NCI-H187 treated with DMSO at 0.1 percent for 48 hours (cell line): ENCODE results near the gene MYBBP1A.
"Not testable (repeated sequence)": the region's sequence is repeated elsewhere in the genome, so short reads cannot be mapped to it uniquely, and the experiment has no call there.

Experiments
- DNase-seq: peaks from one replicate; lab custom pipeline; 2025; lab: John Stamatoyannopoulos, UW

The MYBBP1A gene

GRCh38 chr17:4554997-4555799, at the start of gene MYBBP1A:
Gene MYBBP1A, minus strand, starts transcription at chr17:4555384. Its CDS starts 60 bp downstream, at chr17:4555324.
- DNase-seq = peak; percentile 40

GRCh38 chr17:4604736-4605135, 49.6 kb upstream of the MYBBP1A start:
- not testable (repeated sequence) for DNase-seq

GRCh38 chr17:4604111-4604644, 49.0 kb upstream of the MYBBP1A start:
- no peak for DNase-seq

GRCh38 chr17:4602041-4602440, 46.9 kb upstream of the MYBBP1A start:
- DNase-seq = no peak

GRCh38 chr17:4601326-4601725, 46.1 kb upstream of the MYBBP1A start:
- no peak for DNase-seq

- no peak for DNase-seq
These were observed 45.4 kb upstream of the MYBBP1A start for GRCh38 chr17:4600563-4600962.

- no peak for DNase-seq
These were observed 44.5 kb upstream of the MYBBP1A start for GRCh38 chr17:4599505-4600281.

GRCh38 chr17:4598776-4599504, 43.8 kb upstream of the MYBBP1A start:
- no peak for DNase-seq

- DNase-seq = no peak
These were observed 42.8 kb upstream of the MYBBP1A start for GRCh38 chr17:4597975-4598374.

- DNase-seq = no peak
These were observed 41.6 kb upstream of the MYBBP1A start for GRCh38 chr17:4596636-4597380.

- not testable (repeated sequence) for DNase-seq
These were observed 40.6 kb upstream of the MYBBP1A start for GRCh38 chr17:4595685-4596342.

GRCh38 chr17:4594931-4595684, 39.9 kb upstream of the MYBBP1A start:
- DNase-seq = no peak

- DNase-seq = no peak
These were observed 39.2 kb upstream of the MYBBP1A start for GRCh38 chr17:4594406-4594805.

- DNase-seq = no peak
These were observed 37.8 kb upstream of the MYBBP1A start for GRCh38 chr17:4593021-4593421.

- DNase-seq = no peak
These were observed 37.2 kb upstream of the MYBBP1A start for GRCh38 chr17:4592240-4593005.

- no peak for DNase-seq
These were observed 36.3 kb upstream of the MYBBP1A start for GRCh38 chr17:4591529-4591928.

- DNase-seq = no peak
These were observed 35.8 kb upstream of the MYBBP1A start for GRCh38 chr17:4590981-4591453.

GRCh38 chr17:4590042-4590441, 34.9 kb upstream of the MYBBP1A start:
- not testable (repeated sequence) for DNase-seq

- DNase-seq = no peak
These were observed 33.9 kb upstream of the MYBBP1A start for GRCh38 chr17:4588898-4589625.
